PC-3 (cell line): Measurements from ENCODE around the gene ZNF236.

Experiments
- CTCF ChIP-seq: fragments of 300-600 bp; sonication (generic); conservative IDR thresholded peaks from 2 replicates; pipeline ENCODE4 v1.5.1; 2017; ENCODE audit warnings: antibody characterized with exemption, low read depth, mild to moderate bottlenecking, low read length
- EZH2 ChIP-seq: fragments of 300-600 bp; sonication (generic); IDR thresholded peaks from one replicate; pipeline ENCODE4 v1.6.1; 2017; ENCODE audit warnings: antibody characterized with exemption, mild to moderate bottlenecking, low read length; ENCODE audit not compliant: unreplicated experiment

GRCh38 chr18:76908277-76908676 is 85.9 kb downstream of the ZNF236 start:
- TF ChIP-seq EZH2 (no peak), CTCF (no peak)
